Hematopoietic multipotent progenitor cell treated with erythropoietin and hydrocortisone succinate and interleukin-3 and kit ligand, for 8 days (in vitro differentiated cells): ENCODE measurements around the gene CPLANE2.
"Not testable (repeated sequence)": the region's sequence is repeated elsewhere in the genome, so short reads cannot be mapped to it uniquely, and the experiment has no call there.

Experiments
- DNase-seq: peaks from one replicate; pipeline ENCODE4 v3.0.0-alpha.2; 2015

CPLANE2 gene

DNA sequence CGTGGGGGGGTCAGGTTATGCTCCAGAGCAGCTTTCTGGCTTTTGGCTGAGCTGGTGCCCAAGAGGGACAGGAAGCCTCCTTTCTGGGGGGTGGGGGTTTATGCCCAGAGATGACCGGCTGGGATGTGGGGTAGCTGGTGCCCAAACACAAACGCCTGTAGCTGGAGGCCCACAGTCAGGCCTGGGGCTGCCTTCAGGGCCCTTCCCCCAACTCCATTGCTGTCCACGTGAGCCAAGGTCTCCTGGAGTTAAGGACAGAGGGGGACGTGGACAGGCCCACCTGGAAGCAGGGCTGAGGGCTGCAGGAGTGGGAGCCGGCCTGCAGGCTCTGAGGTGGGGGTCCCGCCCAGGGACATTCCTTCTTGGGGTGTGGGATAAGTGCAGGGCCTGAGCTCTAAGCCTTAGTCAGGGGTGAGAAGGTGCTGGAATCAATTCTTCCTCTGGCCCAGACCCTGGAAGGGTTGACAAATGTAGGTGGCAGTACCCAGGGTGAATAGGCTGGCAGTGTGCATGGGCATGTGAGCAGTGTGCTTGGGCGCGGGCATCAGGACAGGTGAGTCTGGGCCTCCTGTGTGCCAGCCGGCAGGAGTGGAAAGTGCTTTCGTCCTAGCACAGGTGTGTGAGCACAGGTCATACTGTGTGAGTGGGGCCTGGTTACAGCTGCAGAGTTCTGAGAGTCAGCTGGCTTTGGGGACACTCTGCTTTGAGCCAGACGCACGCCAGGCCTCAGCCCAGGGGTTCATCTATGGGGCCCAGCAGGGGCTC, 6.8 kb downstream of the CPLANE2 start:
- DNase-seq = no peak

DNA sequence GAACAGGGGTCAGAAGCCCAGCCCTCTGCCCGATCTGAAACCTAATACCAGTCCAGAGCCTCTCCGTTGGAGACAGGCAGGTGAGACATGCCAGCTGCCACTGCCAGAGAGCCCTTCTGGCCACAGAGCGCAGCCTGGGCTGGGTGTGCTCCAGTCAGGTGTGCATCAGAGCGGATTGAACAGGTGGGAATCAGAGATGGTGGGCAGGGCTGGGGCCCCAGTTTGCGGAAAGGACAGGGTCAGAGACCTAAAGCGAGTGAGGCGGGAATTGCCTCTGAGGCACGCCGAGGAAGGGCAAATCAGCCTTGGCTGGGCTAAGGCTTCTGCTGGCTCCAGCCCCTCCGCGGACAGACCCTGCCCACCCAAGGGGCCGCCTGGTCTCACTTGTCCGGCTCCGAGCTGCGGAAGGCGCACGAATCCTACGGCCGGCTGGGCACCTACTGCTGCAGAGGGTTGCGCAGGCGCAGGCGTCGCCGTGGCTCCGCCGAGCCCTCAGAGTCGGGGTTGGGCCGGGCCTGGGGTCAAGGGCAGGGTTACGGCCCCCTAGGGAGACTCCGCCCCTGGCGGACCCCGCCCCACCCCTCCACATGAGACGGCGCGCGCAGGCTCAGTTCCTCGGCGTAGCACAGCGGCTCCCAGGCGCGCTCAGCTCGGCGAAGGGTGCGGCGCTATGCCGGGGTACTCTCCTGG, 10.3 kb downstream of the CPLANE2 start:
- peak; percentile 49 for DNase-seq

DNA sequence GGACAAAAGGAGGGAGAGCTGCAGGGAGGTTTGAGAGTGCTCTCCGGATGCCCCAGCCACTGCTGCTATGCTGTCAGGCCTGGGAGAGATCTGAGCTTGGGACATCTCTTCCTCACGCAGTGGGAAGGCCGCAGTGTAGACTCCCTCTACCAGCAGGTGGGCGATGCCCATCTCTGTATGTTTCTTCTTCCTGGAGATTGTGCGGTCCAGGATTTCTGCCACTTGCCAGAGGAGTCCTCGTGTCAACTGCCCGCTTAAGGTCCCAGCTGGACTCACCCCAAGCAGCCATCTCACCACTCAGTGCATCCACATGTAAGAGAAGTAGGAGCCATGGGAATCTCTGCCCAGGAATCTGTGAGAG, 10.9 kb downstream of the CPLANE2 start:
- DNase-seq = no peak

DNA sequence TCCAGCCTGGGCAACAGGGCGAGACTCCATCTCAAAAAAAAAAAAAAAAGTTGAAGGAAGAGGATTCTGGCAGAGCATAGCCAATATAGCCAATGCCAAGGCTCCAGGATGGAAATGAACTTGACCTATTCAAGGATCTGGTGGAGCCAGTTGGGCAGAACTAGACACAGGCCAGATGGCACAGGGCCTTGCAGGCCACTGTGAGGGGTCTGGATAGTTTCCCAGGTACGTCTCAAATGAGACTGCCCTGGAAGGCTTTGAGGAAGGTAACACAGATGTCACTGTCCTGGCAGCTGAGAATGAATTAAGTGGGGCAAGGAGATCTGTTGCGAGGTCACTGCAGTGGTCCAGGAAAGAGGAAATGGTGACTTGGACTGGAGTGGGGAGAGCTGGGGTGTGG, 12.5 kb downstream of the CPLANE2 start:
- DNase-seq = no peak

DNA sequence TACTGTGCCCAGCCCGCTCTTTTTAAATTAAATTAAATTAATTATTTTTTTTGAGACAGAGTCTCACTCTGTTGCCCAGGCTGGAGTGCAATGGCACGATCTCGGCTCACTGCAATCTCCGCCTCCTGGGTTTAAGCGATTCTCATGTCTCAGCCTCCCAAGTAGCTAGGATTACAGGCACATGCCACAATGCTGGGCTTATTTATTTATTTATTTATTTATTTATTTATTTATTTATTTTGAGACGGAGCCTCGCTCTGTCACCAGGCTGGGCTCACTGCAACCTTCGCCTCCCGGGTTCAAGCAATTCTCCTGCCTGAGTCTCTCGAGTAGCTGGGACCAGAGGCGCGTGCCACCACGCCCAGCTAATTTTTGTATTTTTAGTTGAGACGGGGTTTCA, 14.3 kb downstream of the CPLANE2 start:
- not testable (repeated sequence) for DNase-seq

DNA sequence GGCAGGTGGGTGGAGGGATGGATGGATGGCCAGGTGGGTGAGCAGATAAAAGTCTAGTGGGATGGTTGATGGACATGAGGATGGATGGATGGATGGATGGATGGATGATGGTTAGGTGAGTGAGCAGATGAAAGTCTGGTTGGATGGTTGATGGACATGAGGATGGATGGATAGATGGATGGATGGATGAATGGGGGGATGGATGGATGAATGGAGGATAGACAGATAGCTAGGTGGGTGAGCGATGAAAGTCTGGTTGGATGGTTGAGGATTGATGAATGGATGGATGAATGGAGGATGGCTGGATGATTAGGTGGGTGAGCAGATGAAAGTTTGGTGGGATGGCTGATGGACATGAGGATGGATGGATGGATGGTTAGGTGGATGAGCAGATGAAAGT, 15.5 kb downstream of the CPLANE2 start:
- no peak for DNase-seq

DNA sequence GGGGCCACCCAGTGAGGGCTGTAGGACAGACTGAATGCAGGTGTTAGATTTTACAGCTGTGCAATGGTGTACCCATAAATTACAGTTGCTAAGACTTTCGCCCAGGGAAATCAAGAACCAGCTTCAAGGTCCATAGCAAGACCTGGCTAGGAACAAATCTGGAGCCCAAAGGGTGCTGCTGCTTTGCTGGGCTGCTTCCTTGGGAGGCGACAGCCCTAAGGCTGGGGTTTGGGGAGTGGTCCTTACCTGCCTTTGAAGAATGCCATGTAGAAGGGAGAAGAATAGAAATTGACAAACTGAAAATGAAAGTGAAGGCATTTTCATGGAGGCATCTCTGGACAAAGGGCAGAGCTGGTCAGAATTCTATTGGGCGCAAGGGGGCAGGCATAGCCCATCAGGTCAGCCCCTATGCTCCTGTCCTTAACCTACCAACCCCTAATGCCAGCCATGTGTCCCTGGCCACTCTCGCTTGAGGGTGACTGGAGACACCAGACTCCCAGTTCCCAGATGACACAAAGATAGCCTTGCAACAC, 16.9 kb downstream of the CPLANE2 start:
- DNase-seq = no peak

DNA sequence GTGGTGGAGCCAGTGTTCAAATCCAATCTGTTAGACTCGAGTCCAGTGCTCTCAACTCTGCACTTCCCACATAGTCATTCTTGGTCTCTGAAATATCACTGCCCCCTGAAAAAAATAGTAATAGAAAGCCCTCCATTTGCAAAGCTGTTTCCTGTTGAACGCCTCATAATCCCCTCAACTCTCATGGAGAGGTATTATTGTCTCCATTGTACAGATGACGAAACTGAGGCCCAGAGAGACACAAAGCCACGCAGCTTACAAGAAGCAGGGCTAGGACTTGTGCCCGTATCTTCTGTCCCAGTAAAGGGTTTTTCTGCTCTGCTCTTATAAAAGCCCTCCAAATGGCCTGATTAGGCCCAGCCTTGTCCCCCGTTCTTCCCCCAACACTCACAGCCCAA, 18.3 kb downstream of the CPLANE2 start:
- DNase-seq = no peak

DNA sequence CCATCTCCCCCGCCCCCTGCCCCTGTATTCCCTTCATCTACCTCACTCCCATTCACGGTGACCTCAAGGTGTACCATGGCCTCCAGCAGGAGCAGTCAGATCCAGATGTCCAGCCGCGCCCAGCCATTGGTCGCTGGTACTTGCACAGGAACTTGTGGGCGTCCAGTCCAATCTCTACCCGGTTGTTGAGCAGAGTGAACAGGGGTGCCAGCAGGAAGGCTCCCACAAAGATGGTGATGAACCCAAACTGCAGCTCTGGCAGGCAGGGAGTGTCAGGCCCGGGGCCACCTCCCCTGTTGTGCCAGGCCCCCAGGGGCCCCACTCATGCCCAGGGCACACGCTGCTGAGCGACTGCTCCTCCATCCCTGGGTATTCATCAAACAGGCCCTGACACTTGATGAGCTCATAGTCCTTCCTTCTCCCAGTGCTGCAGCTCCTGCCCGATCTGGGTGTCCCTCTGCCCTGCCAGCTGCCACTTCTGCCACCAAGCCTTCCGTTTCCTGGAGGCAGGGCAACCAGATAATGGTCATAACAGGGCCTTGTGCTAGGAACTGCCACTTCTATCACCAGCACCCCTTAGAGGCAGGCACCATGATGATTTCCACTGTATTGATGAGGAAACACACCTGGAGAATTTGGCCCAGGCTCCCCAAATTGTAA, 18.8 kb downstream of the CPLANE2 start:
- DNase-seq = no peak

DNA sequence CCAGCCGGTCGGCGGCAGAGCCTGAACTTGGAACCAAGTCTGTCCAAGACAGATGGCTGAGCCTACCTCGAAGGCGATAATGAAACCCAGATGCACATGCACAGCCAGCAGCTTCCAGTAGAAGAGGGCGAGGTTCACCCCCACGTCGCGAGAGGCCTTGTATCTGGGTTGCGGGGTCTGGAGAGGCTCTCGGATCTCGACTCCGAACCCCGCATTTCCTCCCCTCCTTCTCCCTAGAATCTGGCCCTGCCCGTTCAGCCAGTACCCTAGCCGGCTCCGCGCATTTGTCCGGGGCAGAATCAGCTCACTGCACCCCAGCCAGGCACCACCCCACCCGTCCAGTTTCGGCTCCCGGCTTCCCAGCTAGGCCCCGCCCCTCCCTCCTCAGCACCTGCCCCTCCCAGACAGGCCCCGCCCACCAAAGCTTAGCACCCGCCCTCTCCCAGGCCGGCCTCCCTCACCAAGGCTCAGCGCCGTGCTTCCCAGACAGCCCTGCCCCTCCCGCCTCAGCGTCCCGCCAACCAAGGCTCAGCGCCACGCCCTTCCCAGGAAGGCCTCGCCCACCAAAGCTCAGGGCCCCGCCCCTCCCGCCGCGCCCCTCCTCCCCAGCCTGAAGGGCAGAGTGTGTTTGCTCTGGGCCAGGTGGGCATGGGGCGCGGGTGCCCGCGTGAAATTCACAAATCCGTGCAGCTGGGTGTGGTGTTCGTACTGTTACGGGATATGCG, 19.8 kb downstream of the CPLANE2 start:
- DNase-seq = peak; percentile 96

DNA sequence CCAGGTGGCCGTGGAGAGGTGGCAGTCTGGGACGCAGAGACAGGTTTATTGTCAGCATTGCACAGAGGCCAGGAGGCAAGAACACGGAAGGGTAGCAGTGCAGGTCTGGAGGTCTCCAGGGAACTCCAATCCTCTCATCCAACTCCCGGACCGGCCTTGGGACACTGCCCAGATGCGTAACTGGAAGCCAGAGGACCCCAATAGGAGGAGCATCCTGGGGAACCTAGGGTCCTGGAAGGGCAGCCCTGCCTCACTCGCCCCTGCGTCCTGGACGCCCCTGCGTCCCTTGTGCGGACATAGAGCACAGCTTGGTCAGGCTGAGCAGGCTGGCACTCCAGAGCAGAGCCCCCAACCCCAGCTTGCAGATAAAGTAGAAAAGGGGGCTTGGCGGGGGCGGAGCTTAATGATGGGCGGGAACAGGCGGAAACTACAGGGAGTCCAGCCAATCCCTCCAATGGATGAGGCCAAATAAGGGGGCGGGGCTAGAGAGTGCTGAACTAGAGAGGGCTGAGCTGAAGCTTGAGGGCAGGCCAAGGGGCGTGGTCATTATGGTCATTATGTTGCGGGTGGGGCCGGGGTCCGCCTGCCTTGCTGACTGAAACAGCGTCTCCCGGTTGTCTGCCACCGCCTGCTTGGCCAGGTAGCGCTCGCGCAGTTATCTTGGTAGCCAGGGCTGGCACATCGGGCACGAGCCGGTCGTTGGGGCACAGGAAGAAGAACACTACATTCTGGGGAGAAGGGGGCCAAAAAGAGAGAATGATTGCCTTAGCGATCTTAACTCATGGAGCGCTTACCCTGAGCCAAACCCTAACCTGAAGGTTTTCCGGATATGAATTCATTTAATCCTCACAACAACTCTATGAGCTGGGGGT, 20.9 kb downstream of the CPLANE2 start:
- DNase-seq = peak; percentile 95

DNA sequence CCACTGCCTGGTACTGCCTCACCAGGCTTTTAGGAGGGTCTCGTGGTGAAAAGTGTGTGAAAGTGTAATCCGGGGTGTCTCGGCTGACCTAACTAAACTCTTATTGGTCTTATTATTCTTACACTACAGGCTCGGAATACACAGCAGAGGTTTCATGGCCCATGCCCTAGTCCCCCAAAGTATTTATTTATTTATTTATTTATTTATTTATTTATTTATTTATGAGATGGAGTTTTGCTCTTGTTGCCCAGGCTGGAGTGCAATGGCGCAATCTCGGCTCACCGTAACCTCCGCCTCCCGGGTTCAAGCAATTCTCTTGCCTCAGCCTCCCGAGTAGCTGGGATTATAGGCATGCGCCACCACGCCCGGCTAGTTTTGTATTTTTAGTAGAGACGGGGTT, 21.7 kb downstream of the CPLANE2 start:
- not testable (repeated sequence) for DNase-seq

DNA sequence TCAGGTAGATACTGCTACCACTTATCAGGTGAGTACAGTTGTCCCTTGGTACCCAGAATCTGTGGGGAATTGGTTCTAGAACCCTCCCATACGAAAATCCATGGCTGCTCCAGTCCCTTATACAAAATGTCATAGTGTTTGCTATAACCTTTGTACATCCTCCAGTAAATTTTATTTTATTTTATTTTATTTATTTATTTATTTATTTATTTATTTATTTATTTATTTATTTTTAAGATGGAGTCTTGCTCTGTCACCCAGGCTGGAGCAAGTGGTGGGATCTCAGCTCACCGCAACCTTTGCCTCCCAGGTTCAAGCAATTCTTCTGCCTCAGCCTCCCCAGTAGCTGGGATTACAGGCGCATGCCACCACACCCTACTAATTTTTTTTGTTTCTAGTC, 23.4 kb downstream of the CPLANE2 start:
- DNase-seq = not testable (repeated sequence)

DNA sequence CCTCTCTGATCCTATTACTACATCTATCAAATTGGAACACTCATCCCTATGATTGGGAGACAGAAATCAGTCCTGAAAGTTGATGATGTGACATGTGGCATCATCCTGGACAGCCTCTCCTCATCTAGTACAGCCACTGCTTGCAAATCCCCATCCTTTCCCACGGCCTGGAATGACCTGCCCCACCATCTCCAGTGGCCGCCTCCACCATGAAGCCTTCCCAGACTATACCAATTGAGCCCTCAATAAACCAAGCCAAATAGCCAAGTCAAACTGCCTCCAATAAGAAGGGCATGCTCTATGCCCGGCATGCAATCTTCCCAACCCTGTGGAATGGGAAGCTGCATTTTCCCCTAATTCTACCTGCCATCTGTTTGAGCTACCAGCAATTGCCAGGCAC, 24.0 kb downstream of the CPLANE2 start:
- DNase-seq = no peak

DNA sequence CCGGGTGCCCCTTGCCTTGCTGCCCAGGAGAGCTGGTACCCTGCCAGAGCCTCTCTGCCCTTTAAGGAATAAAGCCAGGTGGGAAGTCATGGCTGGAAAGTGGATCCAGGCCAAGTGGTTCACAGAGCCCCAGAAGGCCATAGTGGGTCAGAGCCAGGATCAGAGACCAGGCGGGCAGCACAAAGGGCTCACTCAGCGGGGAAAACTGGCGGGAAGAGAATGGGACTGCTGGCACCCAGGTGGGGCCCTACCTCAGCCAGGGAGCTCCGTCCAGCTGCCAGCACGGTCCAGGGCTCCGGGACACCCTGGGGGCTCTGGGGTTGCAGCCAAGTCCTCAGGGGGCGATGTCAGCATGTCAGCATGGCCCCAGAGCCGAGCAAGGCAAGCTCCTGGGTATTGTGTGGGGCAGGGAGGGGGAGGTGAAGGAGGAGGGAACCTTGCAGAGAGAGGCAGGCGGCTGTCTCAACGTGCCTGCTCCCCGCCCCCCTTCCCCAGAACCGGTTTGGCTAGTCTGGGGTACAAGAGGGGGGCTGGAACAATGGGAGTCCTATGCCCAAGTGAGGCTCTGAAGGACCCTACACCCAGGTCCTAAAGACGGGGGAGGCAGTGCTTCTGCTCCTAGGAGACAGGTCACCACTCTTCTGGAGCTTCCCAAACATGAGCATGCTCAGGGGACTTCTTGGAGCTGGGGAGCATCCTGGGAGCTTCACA, 24.6 kb downstream of the CPLANE2 start, which contains the start of gene ARHGEF19:
ARHGEF19 (minus strand) TSS at position 402 of the 711 bp plus-strand sequence. CDS start 3,598 bp downstream, outside the sequence.
- no peak for DNase-seq

DNA sequence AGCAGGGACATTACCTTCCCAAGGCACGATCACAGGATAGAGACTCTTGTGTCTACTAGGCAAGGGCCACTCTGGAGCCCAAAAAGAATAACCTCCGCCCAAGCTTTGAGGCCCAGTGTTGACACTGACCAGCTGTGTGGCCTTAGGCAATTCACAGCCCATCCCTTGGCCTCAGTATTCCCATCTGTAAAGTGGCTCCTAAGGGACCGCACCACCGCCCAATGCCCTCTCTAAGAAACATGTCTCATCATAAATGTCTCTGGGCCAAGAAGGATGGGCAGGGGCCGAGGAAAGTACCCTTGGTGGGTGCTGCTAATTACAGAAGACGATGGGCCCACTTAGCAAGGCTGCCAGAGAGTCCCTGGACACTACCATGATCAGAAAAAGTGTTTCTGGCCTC, 25.2 kb downstream of the CPLANE2 start:
- DNase-seq = no peak

DNA sequence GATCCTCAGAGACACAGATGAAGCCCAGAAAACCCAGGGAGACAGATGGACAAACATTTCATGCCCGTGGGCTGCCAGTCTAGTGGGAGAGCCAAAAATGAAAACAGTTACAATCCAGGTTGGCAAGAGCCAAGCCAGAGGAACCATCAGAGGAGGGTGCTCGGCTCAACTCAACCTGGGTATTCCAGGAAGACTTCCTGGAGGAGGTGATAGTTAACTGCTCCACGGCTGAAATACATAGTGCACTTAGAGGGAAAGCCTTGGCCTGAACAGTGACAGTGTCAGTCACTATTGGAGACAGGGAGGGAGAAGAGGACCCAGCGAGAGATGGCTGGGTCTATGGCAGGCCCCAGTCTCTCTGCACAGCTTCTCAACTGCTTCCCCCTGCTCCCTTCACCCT, 26.4 kb downstream of the CPLANE2 start:
- no peak for DNase-seq

DNA sequence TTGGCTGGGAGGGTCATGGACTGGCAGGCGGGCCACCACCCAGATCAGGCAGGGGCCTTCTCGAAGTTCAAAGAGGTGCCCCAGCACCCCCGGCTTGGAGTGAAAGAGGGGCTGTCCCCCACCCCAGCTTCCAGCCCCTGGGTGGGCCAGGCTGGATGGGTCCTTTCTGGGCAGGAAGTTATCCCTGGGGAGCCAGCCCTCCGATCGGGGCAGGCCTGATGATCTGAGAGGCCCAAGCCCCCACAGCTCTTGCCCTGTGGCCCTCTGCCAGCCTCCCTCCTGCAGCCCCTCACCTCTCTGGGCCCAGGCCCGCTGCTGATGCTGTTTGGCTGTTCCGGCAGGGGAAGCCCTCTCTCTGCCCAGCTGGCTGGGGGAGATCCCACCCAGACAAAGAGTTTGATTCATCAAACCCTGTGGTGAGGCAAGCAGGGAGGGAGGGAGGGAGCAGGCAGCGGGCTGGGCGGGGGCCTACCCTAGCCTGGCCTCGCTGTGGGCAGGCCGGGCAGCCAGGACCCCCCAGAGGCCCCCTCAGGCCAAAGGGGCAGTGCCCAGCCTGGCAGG, 27.1 kb downstream of the CPLANE2 start:
- no peak for DNase-seq

DNA sequence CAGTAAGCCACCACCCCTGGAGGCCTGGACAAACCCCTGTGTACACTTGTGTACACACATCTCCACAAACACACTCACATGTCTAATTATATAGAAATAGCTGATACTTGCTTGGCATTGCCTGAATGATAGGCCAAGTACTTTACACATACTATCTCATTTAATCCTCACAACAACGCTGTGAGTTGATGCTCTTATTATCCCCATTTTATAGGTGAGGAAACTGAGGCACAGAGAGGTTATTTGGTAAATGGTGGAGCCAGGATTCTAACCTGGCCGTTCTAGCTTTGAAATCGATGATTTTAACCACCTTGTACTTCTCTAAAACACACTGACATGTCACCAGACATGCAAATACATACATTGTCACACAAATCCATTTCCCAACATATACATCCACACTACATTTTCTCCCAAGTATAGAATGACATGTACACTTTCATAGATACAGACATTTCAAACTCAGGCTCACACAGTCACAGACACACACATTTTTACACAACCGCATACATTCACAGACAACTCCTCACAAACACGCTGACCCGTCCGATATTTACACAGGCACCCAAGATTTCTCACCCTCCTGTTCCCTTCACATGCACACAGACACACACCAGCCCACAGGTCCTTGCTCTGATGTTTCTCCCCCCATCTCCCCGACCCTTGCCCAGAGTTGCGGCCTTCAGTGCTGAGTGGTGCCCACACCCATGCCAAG, 27.7 kb downstream of the CPLANE2 start:
- no peak for DNase-seq

DNA sequence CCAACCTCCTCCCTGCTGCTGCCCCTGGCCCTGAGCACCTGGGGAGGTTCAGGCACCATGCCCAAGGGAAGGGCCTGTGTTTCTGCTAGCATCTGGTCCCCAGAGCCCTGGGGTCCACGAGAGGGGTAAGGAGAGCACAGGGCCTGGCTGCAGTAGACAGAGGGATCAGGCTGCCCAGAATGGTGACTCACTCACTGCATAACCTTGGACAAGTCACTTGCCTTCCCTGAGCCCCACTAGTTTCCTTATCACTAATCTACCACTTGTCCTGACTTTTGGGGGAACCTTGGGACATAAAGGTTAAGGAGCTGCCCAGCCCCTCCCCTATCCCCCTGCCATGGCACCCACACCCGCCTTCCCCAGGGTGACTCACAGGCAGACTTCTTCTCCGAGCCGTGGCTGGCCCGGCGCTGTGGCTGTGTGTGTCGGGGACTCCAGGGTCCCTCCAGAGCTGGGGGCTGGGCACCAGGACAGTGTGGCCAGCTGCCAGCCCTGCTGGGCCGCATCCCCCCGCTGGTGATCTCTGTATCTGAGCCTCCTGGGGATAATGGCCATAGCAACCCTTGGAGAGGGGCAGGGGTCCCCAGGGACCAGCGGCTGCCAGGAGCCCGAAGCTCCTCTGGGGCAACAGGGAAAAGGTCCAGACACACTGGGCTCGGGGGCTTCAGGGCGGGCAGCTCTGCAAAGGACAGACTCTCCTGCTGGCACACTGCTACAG, 28.6 kb downstream of the CPLANE2 start:
- peak; percentile 77 for DNase-seq
